Lung (tissue), 12 donors: ENCODE data around the gene SLC6A17. TPM values are rescaled to one million over a fixed set of nuclear protein-coding genes. Genes with fewer than 3 reads are reported as not detected.

Source experiments
- ATAC-seq: fragments of 200-7000 bp; cut with Tn5 transposase; one replicate; pipeline ENCODE4 v1.9.1; 2020; ENCODE audit warnings: moderate number of reproducible peaks; ENCODE audit not compliant: insufficient read depth, low FRiP score
- DNase-seq, 3 donors: peaks; one replicate each; pipeline ENCODE4 v3.0.0-alpha.2; 2013 to 2017
- H3K27ac ChIP-seq, 2 donors: one replicate each; pipeline ENCODE4 v1.5.1; 2013; ENCODE audit warnings: mild to moderate bottlenecking in 2 of 2, moderate library complexity in 2 of 2, control low read depth in 1 of 2, inconsistent platforms in 1 of 2, low read depth in 1 of 2, low read length in 1 of 2
- H3K27me3 ChIP-seq, 3 donors: one replicate each; pipeline ENCODE4 v1.5.1; 2013; ENCODE audit warnings: low read length in 2 of 3; ENCODE audit not compliant: control insufficient read depth in 3 of 3, insufficient read depth in 3 of 3
- H3K36me3 ChIP-seq, 4 donors: one replicate each; pipeline ENCODE4 v1.5.1; 2013; ENCODE audit warnings: low read length in 4 of 4, mild to moderate bottlenecking in 1 of 4, moderate library complexity in 1 of 4; ENCODE audit not compliant: control insufficient read depth in 4 of 4, insufficient read depth in 4 of 4
- H3K4me1 ChIP-seq, 5 donors: one replicate each; pipeline ENCODE4 v1.5.1; 2013; ENCODE audit warnings: low read length in 5 of 5, mild to moderate bottlenecking in 2 of 5, moderate library complexity in 1 of 5; ENCODE audit not compliant: control insufficient read depth in 5 of 5, insufficient read depth in 5 of 5
- H3K4me3 ChIP-seq: one replicate; pipeline ENCODE4 v1.5.1; 2013; ENCODE audit warnings: mild to moderate bottlenecking, control low read depth, moderate library complexity
- H3K9ac ChIP-seq, 2 donors: one replicate each; pipeline ENCODE4 v1.5.1; 2013; ENCODE audit warnings: low read length in 2 of 2, control low read depth in 1 of 2; ENCODE audit not compliant: insufficient read depth in 1 of 2
- H3K9me3 ChIP-seq, 4 donors: one replicate each; pipeline ENCODE4 v1.5.1; 2013; ENCODE audit warnings: low read length in 3 of 4, mild to moderate bottlenecking in 1 of 4, moderate library complexity in 1 of 4; ENCODE audit not compliant: control insufficient read depth in 4 of 4, insufficient read depth in 3 of 4
- CTCF ChIP-seq: IDR thresholded peaks from 2 replicates; pipeline ENCODE4 v1.5.1; 2012; ENCODE audit warnings: mild to moderate bottlenecking; ENCODE audit errors: control extremely low read depth, extremely low read depth
- WGBS, 2 donors: extraction: QIAGEN DNeasy Blood & Tissue Kit; methylation state at CpG; one replicate each; pipeline ENCODE4 v1.1.7; 2013; 5-methylcytosine and 5-hydroxymethylcytosine counted together
- polyA plus RNA-seq, 2 donors: library from polyadenylated mRNA; stranded (reverse); fragments of 200-250 nt; gene quantifications; one replicate each; pipeline ENCODE4 v1.2.1, GENCODE V29; 2013
- total RNA-seq, 2 donors: library from RNA; depleted of rRNA in 1 of 2; stranded (reverse); fragments of >200 nt in 1 of 2; gene quantifications; one replicate each; pipeline ENCODE4 v1.2.1, GENCODE V29; 2014 to 2021
- donor health status: control.
- donor health status: control.
- donor health status: Bipolar disorder and iron deficiency.
- donor health status: healthy.
- donor health status: DM: yes; HTN: yes; CAD: no.

SLC6A17 gene
- total and polyA plus RNA-seq, 4 donors, result 0.02 to 0.09 (median 0.03) TPM

- DNase-seq (no peak), ATAC-seq (no peak)
- Histone ChIP-seq H3K36me3 (peaks cover 0 to 10% (median 0%) of the 10 kb centered on the region in 4 donors), H3K9ac (no peak overlapping the region), H3K4me1 (peaks cover 0 to 17% (median 6%) of the 10 kb centered on the region in 5 donors), H3K4me3 (no peak overlapping the region), H3K9me3 (peaks cover 0 to 13% (median 2%) of the 10 kb centered on the region in 4 donors), H3K27ac (peak overlapping the region in 1 of 2 donors; percentile 21), H3K27me3 (peaks cover 0 to 5% (median 0%) of the 10 kb centered on the region in 3 donors)
- TF ChIP-seq CTCF, result no peak
- 85 to 92% methylated on average over 5 of the region's 5 CpGs for WGBS, 2 donors
These were observed 84.4 kb downstream of the SLC6A17 start for GRCh38 chr1:110234691-110235090.

GRCh38 chr1:110235181-110235833 lies 85.0 kb downstream of the SLC6A17 start:
- Histone ChIP-seq H3K9ac (no peak overlapping the region), H3K27me3 (peaks cover 0 to 5% (median 0%) of the 10 kb centered on the region in 3 donors), H3K4me3 (no peak overlapping the region), H3K9me3 (peaks cover 0 to 13% (median 2%) of the 10 kb centered on the region in 4 donors), H3K4me1 (peaks cover 0 to 22% (median 6%) of the 10 kb centered on the region in 5 donors), H3K36me3 (peaks cover 0 to 10% (median 0%) of the 10 kb centered on the region in 4 donors), H3K27ac (peak overlapping the region in 1 of 2 donors; percentile 41)
- DNase-seq (peak; percentile 23 to 34 (median 24)), ATAC-seq (no peak)
- WGBS, 2 donors, result 58 to 69% methylated on average over 13 of the region's 13 CpGs
- no peak for TF ChIP-seq CTCF

GRCh38 chr1:110235834-110236682 lies 85.8 kb downstream of the SLC6A17 start:
- Histone ChIP-seq H3K36me3 (peaks cover 0 to 10% (median 0%) of the 10 kb centered on the region in 4 donors), H3K9me3 (peaks cover 0 to 13% (median 2%) of the 10 kb centered on the region in 4 donors), H3K27ac (peak overlapping the region in 1 of 2 donors; percentile 3), H3K9ac (no peak overlapping the region), H3K4me1 (peaks cover 0 to 25% (median 10%) of the 10 kb centered on the region in 5 donors), H3K27me3 (peaks cover 0 to 5% (median 0%) of the 10 kb centered on the region in 3 donors), H3K4me3 (no peak overlapping the region)
- DNase-seq, result no peak
- no peak for TF ChIP-seq CTCF
- 61 to 62% methylated on average over 11 of the region's 11 CpGs for WGBS, 2 donors
- no peak for ATAC-seq
